Measurements from ENCODE around the gene SELENOO.

The SELENOO gene

DNA sequence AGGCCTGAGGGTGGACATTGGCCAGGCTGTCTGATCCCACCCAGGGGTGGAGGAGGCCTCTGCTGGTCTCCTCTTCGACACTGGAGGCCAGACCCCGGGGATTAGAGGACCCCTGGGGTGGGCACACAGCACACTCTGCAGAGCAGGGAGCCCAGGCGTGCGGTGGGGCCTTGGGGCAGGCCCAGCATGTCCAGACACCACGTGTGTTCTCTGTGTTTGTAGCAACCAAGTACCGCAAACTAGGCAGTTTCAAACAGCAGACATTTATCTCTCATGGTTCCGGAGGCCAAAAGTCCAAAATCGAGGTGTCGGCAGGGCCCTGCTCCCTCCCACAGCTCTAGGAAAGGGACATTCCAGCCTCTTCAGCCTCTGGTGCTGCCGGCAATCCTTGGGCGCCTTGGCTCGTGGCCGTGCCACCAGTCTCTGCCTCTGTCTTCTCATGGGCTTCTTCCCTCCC, 28.8 kb upstream of the SELENOO start:
- DNase-seq, result no peak

DNA sequence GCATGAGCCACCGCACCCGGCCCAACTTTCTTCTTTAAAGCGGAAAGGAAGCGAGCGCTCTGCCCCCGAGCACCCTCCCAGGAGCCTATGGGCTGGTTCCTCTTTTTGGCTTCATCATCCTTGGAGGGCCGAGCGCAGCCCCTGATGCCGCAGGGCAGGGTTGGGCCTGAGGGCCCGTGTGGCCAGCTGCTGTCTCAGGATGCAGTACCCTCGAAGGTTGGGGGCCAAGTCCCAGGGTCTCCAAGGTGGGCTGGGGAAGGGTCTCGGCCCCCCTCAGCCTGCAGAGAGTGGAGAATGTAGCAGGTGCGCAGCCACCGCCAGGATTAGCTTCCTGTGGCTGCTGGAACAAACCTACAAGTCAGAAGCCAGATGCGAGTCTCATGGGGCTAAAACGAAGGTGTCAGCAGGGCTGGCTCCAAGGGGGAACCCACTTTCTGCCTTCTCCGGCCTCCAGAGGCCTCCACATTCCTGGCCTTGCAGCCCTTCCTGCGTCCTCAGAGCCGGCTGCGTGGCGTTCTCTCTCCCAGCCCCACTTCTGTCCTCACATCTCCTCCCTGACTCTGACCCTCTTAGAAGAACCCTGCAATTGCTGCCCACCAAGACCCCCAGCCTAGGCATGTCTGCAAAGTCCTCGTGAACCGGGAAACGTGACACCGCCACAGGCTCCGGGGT, 27.4 kb upstream of the SELENOO start:
- DNase-seq, result no peak

DNA sequence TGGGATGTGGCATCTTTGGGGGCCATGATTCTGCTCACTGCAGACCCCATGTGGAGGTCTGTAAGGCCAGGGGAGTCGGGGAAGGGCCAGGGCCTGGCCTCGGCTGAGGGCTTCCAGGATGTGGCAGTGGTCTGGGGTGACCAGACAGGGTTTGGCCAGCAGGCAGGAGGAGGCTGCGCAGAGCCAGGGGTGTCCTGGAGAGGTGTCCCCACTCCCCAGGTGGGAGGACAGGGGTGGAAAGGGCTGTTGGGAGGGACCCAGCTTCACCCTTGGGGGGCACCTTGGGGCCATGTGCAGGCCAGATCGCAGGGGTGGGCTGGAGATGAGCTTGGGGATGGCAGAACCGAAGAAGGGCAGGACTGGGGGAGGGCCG, 26.8 kb upstream of the SELENOO start:
- DNase-seq, result no peak

DNA sequence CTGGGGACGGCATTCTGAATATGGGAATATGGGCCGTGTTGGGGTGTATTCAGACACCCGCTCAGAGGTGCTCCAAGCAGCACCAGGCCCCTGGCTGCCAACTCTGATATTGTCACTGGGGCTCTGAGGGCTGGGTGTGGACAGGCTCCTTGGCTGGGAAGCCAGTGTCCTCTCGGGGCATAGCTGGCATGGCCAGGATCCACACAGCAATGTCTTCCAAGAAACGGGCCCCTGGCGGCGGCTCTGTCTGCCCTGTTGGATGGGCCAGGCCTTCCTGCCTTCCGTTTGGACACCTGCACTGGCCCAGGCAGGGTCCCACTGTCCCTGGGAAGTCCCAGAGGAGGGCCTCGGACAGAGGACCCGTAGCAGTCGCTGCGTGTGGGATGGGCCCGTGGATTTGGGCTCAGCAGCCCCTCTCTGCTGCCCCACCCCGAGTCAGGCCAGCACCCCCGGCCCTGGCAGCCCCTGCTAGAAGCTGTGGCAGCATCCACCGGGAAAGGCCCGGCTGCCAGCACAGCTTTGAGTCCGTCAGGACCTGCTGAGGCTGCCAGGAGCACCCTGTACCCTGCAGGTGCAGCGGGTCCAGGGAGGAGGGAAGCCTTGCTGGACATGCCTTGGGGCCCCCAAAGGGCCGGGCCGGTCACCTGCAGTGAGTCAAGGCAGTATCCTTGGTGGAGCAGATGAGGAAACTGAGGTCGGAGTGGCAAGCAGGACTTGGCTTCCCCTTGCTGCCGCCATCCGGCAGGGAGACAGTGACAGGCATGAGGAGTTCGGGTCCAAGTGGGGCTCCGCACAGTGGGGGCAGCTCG, 26.2 kb upstream of the SELENOO start:
- DNase-seq, result no peak

DNA sequence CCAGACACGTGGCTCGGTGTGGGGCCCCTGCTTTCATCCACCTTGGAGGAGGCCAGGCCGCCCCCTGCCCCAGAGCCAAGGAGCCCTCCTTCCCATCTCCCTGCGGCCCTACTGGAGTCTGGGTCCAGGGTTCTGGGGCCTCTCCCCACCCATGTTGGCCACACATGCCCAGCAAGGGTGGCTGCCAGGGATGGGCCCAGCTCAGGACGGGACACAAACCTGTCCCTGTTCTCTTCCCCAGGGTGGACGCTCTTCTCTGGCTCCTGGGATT, 25.7 kb upstream of the SELENOO start:
- DNase-seq, result no peak

DNA sequence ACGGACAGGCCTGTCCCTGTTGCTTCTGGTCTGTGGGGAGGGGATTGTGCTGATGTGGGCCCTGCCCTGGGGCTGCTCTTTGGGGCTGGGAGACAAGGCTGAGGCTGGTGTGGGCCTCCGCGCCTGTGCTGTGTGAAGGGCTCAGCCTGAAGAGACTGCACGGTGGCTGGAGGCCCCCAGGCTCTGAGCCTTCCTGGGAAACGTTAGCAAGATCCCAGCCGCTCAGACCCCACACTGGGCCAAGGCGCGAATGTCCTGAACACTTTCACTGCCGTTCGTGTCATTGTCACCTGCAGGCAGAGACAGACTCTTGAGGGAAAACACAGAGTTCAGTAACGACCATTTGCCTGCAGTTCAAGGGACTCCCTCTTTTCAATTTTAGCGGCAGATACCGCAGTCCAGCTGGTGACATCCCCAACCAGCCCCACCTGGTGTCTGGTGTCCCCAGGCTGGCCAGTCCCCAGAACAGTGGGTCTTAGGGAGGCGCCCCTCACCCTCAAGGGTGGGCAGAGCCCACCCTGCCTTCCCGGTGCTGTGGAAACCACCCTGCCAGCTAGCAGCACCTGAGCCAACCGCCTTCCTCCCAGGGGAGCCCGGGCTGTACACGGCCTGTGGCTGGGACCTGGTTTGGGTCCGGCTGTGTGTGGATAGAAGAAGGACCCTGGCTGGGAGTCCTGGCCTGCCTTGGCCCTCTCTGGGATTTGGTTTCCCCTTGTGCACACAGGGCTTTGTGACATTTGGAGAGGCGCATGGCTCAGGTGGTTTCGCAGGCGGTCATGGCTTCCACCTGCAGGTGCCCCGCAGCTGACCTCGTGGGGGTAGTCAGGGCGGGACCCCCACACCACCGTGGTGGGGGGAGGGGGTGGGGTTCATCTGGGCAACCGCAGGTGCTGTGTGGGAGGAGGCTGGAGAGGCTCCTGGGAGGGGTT, 24.6 kb upstream of the SELENOO start:
- no peak for DNase-seq

DNA sequence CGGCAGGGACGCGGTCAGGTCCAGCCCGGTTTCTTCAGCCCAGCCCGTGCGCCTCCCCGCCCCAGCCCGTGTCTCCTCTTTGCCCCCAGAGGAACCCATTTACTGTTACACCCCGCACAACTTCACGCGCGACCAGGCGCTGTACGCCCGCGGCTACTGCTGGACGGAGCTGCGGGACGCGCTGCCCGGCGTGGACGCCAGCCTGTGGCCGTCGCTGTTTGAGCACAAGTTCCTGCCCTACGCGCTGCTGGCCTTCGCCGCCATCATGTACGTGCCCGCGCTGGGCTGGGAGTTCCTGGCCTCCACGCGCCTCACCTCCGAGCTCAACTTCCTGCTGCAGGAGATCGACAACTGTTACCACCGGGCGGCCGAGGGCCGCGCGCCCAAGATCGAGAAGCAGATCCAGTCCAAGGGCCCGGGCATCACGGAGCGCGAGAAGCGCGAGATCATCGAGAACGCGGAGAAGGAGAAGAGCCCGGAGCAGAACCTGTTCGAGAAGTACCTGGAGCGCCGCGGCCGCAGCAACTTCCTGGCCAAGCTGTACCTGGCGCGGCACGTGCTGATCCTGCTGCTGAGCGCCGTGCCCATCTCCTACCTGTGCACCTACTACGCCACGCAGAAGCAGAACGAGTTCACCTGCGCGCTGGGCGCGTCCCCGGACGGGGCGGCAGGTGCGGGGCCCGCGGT, 23.8 kb upstream of the SELENOO start:
- DNase-seq, result no peak

DNA sequence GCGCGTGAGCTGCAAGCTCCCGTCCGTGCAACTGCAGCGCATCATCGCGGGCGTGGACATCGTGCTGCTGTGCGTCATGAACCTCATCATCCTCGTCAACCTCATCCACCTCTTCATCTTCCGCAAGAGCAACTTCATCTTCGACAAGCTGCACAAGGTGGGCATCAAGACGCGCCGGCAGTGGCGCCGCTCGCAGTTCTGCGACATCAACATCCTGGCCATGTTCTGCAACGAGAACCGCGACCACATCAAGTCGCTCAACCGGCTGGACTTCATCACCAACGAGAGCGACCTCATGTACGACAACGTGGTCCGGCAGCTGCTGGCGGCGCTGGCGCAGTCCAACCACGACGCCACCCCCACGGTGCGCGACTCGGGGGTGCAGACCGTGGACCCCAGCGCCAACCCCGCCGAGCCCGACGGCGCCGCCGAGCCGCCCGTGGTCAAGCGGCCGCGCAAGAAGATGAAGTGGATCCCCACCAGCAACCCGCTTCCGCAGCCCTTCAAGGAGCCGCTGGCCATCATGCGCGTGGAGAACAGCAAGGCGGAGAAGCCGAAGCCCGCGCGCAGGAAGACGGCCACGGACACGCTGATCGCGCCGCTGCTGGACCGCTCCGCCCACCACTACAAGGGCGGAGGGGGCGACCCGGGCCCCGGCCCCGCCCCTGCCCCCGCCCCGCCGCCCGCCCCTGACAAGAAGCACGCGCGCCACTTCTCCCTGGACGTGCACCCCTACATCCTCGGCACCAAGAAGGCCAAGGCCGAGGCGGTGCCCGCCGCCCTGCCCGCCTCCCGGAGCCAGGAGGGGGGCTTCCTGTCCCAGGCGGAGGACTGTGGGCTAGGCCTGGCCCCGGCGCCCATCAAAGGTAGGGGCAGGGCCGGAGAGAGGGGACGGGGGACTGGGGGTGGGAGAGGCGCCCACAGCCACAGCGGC, 23.0 kb upstream of the SELENOO start:
- DNase-seq, result no peak

DNA sequence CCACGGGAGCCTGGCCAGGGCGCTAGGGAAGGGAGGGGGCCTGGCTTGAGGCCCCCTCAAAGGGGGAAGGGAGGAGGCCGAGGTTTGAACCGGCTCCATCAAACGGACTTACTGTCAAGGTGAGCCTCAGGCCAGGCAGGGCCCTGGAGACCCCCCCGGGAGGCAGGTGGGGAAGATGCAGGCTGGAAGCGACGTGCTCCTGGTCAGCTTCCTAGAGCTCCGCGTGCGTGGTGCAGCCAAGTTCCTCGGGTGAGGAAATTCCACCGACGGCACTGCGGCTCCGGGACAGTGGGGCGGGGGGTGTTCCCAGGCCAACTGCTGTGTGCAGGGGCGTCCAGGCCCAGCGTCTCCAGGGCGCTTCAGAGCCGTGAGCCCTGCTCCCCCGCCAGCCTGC, 22.3 kb upstream of the SELENOO start:
- DNase-seq, result no peak

DNA sequence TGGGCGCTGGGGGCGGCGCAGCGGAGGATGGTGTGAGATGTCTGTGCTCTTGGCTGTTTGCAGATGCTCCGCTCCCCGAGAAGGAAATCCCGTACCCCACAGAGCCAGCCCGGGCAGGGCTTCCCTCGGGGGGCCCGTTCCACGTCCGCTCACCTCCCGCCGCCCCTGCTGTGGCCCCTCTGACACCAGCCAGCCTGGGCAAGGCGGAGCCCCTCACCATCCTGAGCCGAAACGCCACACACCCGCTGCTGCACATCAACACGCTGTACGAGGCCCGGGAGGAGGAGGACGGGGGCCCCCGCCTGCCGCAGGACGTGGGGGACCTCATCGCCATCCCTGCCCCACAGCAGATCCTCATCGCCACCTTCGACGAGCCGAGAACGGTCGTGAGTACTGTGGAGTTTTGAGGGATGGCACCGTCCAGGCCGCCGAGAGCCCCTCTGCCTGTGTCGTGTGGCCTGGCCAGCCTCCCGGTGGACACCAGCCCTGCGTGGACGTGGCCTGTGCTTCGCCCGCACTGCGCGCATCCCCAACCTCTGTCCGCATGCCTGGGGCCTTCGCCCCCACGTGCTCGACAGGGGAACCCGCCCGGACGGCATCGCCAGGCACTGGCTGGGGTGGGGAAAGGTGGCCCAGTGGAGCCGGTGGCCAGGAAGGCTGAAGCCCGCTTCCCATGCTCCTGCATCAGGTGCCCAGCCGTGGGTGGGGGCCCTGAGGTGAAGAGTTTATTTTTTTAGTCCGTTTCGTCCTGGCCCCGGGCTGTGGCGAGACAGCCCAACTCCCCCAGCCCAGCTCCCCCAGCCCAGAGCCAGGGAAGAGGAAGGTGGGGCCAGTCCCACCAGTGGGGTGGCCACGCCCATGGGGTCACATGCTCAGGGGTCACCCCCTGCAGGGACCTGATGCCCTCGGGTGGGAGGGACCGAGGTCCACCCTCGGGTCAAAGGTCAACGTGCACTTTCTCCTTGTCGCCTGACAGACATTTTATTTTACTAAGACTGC, 21.6 kb upstream of the SELENOO start:
- no peak for DNase-seq

DNA sequence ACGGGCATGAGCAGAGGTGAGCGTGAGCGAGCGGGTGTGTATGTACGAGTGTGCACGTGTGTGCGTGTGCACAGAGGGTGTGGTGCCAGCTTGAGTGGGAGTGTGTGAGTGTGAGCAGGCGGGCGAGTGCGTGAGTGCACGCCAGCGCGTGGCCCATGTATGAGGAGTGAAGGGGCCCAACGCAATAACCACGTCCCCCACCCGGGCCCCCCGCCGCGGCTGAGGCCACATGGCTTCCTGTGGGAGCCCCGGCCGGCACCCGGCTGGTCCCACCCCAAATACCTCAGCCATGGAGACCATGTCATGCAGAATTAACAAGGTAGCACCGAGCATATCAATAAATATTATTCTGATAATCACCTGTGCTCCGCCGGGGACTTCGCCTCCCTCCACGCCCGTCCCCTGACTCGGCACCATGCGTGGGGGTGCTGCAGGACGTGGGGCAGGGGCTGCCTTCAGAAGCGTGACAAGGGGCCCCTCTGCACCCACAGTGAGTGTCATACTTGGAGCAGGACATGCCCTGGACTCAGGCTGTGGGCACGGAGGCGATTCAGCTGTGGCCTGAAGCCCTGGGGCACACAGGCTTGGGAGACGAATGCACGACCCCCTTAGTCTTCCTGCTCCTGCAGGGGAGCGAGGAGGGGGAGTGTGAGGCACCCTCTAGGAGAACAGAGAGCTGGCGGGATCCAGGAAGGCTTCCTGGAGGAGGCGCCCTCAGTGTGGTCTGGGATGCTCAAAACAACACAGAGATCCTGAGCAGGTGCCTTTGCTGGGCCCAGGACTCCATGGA, 20.7 kb upstream of the SELENOO start:
- no peak for DNase-seq

DNA sequence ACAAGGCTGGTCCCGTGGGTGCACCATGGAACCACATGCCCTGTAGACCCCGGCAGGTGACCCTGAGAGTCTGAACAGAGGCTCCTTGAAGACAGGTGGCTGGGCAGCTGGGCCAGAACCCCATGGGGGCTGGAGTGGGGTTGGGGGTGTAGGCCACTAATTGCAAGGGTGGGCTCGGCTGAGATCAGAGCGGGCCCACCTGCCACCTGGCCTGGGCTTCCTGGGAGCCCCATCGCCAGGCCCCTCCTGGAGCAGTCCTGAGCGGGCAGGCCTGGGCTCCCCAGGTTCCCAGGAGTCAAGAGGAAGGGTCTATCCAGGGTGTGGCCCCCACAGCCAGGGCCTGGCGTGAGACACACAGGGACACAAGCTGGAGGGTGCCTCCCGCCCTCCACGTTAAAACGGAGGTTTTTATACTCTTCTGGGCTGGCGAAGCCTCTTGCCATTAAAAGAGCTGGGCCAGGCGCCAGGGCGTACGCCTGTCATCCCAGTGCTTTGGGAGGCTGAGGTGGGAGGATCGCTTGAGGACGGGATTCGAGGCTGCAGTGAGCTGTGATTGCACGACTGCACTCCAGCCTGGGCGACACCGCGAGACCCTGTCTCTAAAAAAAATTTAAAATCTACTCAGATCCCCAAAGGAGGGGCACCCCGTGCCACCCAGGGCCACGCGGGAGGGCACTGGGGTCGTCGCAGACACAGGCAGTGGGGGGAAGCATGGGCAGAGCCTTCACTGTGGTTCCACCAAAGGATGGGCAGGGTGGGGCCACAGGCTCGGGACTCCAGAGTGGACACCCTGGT, 19.9 kb upstream of the SELENOO start:
- DNase-seq, result no peak

DNA sequence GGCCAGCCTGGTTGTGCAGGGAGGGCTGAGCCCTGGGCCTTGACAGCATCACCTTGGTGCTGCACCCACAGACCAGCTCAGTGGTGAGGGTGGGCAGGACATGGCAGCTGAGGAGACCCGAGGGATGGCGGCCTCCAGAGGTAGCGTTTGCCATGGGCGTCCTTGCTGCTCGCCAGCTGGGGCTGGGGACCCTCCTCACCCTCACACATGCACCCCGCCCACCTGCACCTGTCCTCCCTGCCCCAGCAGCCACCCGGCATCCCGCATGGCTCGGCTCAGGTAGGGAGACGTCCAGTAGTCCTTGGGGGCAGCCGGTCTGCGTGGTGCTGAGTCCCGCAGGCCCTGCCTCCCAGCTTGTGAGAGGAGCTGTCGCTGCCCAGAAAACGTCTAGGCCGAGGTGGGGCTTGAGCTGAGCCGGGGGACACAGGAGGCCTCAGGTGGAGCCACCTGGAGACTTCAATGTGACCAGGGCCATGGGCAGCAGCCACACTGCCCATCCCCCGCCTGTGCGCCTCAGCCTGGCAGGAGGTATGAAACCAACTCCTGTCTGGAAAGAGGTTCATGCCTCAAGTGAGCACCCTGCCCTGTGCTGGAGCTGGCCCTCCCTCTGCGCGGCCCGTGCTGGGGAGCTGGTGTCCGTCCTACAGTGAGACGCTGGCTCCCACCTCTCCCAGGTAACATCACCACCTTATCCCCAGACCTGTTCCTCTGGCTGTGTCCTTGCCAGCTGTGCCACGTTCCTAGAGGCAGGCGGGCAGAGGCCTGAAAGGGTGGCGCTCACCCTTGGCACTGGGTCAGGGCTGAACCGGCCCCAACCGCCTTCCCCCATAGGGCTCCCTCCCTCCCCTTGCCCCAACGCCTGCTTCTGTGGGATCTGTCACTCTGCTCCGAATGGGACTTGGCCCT, 18.4 kb upstream of the SELENOO start:
- no peak for DNase-seq

DNA sequence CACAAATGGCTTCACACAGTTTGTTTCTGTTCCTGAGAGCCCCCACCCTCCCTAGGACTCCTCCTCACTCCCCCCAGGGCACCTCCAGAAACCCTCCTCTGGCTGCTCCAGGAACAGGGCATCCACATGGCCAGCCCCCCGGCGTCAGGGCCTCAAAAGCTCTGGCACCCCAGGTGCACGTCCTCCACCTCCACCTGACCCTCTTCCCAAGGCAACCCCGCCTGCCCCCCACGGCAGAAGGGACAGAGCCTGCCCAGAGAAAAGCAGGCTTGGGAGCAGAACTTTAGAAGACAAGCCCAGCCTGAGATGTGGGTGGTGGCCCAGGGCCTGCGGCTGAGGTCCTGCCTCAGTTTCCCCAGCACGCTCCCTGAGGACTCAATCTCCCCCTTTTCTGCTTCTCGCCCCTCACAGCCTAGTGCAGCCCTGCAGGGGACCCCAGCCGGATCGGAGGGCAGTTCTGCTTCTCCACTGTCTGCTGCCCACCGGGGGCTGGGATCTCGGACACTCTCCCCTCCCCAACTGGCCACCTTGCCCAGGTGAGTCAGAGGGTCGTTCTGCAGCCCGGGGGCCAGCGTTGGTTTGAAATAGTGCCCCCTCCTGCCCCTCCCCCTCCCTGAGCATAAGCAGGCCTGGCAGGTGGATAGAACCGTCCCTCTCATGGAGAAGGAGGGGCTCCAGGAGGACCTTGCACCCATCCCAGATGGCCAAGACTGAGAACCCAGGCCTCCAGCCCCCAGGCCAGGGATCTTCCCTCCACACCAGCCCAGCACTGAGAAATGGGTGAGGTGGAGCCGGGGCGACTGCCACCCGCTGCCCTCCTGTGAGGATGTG, 17.5 kb upstream of the SELENOO start:
- no peak for DNase-seq

DNA sequence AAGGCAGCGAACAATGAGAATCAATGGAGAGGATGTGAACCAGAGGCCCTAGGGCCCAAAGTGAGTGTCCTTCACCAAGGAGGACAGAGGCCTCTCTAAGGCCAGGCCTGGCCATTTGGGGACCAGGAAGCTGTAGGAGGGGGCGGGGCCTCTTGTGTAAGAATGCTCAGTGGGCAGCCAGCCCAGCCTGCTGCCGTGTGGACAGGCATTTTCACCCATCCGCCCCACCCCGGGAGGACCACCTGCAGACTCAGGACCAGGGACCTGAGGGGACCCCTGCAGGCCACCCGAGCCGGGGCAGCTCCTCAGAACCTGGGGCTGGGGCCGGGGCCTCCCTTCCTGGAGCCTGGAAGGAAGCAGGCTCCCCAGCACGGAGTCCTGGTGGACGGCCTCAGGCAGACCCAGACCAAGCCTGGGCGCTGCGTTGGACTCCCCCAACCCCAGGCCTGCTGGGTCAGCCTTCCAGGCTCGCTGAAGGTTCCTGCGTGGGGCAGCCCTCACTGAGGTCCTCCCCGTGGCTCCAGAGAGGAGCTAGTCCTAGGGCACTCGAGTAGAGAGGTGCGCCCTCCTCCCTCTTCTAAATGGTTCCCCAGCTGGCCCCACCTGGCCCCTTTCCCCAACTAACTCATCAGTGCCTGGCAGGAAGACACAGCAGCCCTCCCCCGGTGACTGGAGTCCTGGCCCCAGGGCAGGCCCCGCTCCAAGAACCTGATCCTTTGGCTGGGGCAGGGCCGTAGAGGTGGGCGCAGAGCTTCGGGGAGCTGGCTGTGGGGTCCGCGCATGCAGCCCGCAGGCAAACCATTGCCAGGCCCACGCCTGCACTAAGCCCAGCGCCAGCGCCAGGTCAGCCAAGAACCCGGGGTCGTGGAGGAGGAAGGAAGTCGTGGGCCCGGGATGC, 16.6 kb upstream of the SELENOO start:
- DNase-seq, result no peak

DNA sequence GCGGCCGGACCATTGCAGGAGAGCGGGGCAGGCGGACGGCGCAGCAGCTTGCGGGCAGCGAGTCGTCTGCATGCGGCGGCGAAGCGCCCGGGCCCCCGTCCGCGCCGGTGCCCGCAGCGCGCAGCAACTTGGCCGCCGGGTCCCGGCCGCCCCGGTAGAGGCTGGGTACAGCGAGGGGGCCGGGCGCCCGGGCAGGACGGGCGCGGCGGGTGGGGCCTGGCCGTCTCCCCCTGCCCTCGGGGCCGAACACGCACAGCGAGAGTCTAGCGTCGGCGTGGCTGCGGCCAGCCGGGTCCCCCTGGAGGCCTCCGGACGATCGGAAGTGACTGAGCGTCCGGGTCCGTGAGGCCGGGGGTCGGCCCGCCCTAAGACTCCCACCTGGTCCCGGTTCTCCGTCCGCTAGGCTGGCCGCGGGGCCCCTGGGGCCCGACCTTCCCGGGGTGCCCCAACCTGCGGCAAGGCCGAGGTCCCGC, 15.9 kb upstream of the SELENOO start:
- no peak for DNase-seq
